ENCODE results near the gene HEPACAM.

HEPACAM gene

GRCh38 chr11:124900464-124900863 lies 35.4 kb downstream of the HEPACAM start:
- TF ChIP-seq EZH2phosphoT487 (IDR thresholded peaks at IDR 0.05; ENCODE audit: borderline replicate concordance, low read length): no peak
- peaks cover 34% of the 10 kb centered on the region for H3K27me3 ChIP-seq (ENCODE audit: control insufficient read depth, low read length)
- H3K9me3 ChIP-seq (ENCODE audit: control insufficient read depth, insufficient read depth, low read length): no peaks in the 10 kb centered on the region
- no peaks in the 10 kb centered on the region for H4K20me1 ChIP-seq (ENCODE audit: control insufficient read depth, insufficient read depth, low read depth, low read length)
- no peaks in the 10 kb centered on the region for H3K79me2 ChIP-seq (ENCODE audit: control insufficient read depth, low read length)
- no peaks in the 10 kb centered on the region for H3K36me3 ChIP-seq (ENCODE audit: control insufficient read depth, low read length)
- H3K4me1 ChIP-seq (ENCODE audit: control insufficient read depth, low read length): no peaks in the 10 kb centered on the region
- H3K27ac ChIP-seq (ENCODE audit: low read depth, low read length): no peak overlapping the region
- H3K9me2 ChIP-seq (replicated peaks; ENCODE audit: control insufficient read depth, low read length): no peaks in the 10 kb centered on the region
- no peak overlapping the region for H3K4me2 ChIP-seq (ENCODE audit: low read length)
- no peak overlapping the region for H3K4me3 ChIP-seq (ENCODE audit: low read length)
- H3F3A ChIP-seq (ENCODE audit: control insufficient read depth, insufficient read depth): no peaks in the 10 kb centered on the region

- H3K9me3 ChIP-seq (ENCODE audit: control insufficient read depth, insufficient read depth, low read length): no peaks in the 10 kb centered on the region
- H4K20me1 ChIP-seq (ENCODE audit: control insufficient read depth, insufficient read depth, low read depth, low read length): no peaks in the 10 kb centered on the region
- H3K79me2 ChIP-seq (ENCODE audit: control insufficient read depth, low read length): no peaks in the 10 kb centered on the region
- peaks cover 34% of the 10 kb centered on the region for H3K27me3 ChIP-seq (ENCODE audit: control insufficient read depth, low read length)
- H3K36me3 ChIP-seq (ENCODE audit: control insufficient read depth, low read length): no peaks in the 10 kb centered on the region
- no peaks in the 10 kb centered on the region for H3F3A ChIP-seq (ENCODE audit: control insufficient read depth, insufficient read depth)
- no peak overlapping the region for H3K4me3 ChIP-seq (ENCODE audit: low read length)
- TF ChIP-seq EZH2phosphoT487 (IDR thresholded peaks at IDR 0.05; ENCODE audit: borderline replicate concordance, low read length): no peak
- no peak for TF ChIP-seq CTCF (IDR thresholded peaks at IDR 0.05; ENCODE audit: low read depth, low read length, poor library complexity, severe bottlenecking)
- no peak overlapping the region for H3K4me2 ChIP-seq (ENCODE audit: low read length)
- H3K4me1 ChIP-seq (ENCODE audit: control insufficient read depth, low read length): no peaks in the 10 kb centered on the region
- no peaks in the 10 kb centered on the region for H3K9me2 ChIP-seq (replicated peaks; ENCODE audit: control insufficient read depth, low read length)
- no peak overlapping the region for H3K27ac ChIP-seq (ENCODE audit: low read depth, low read length)
Measured at GRCh38 chr11:124899383-124900145, 36.3 kb downstream of the HEPACAM start.

- peaks cover 31% of the 10 kb centered on the region for H3K27me3 ChIP-seq (ENCODE audit: control insufficient read depth, low read length)
- H3K27ac ChIP-seq (ENCODE audit: low read depth, low read length): no peak overlapping the region
- H3K4me2 ChIP-seq (ENCODE audit: low read length): no peak overlapping the region
- no peaks in the 10 kb centered on the region for H3K36me3 ChIP-seq (ENCODE audit: control insufficient read depth, low read length)
- H4K20me1 ChIP-seq (ENCODE audit: control insufficient read depth, insufficient read depth, low read depth, low read length): no peaks in the 10 kb centered on the region
- TF ChIP-seq EZH2phosphoT487 (IDR thresholded peaks at IDR 0.05; ENCODE audit: borderline replicate concordance, low read length): no peak
- no peaks in the 10 kb centered on the region for H3F3A ChIP-seq (ENCODE audit: control insufficient read depth, insufficient read depth)
- no peaks in the 10 kb centered on the region for H3K79me2 ChIP-seq (ENCODE audit: control insufficient read depth, low read length)
- H3K4me3 ChIP-seq (ENCODE audit: low read length): no peak overlapping the region
- no peaks in the 10 kb centered on the region for H3K4me1 ChIP-seq (ENCODE audit: control insufficient read depth, low read length)
- no peaks in the 10 kb centered on the region for H3K9me2 ChIP-seq (replicated peaks; ENCODE audit: control insufficient read depth, low read length)
- no peaks in the 10 kb centered on the region for H3K9me3 ChIP-seq (ENCODE audit: control insufficient read depth, insufficient read depth, low read length)
Measured at GRCh38 chr11:124898711-124899110, 37.1 kb downstream of the HEPACAM start.

GRCh38 chr11:124898263-124898680 lies 37.6 kb downstream of the HEPACAM start:
- Histone ChIP-seq H3K9me2 (replicated peaks; ENCODE audit: control insufficient read depth, low read length) (no peaks in the 10 kb centered on the region), H3F3A (ENCODE audit: control insufficient read depth, insufficient read depth) (no peaks in the 10 kb centered on the region), H3K27me3 (ENCODE audit: control insufficient read depth, low read length) (peaks cover 28% of the 10 kb centered on the region), H3K4me3 (ENCODE audit: low read length) (no peak overlapping the region), H3K79me2 (ENCODE audit: control insufficient read depth, low read length) (no peaks in the 10 kb centered on the region), H3K4me2 (ENCODE audit: low read length) (no peak overlapping the region), H4K20me1 (ENCODE audit: control insufficient read depth, insufficient read depth, low read depth, low read length) (no peaks in the 10 kb centered on the region), H3K36me3 (ENCODE audit: control insufficient read depth, low read length) (no peaks in the 10 kb centered on the region), H3K27ac (ENCODE audit: low read depth, low read length) (no peak overlapping the region), H3K9me3 (ENCODE audit: control insufficient read depth, insufficient read depth, low read length) (no peaks in the 10 kb centered on the region), H3K4me1 (ENCODE audit: control insufficient read depth, low read length) (no peaks in the 10 kb centered on the region)
- TF ChIP-seq EZH2phosphoT487 (IDR thresholded peaks at IDR 0.05; ENCODE audit: borderline replicate concordance, low read length) (no peak), CTCF (IDR thresholded peaks at IDR 0.05; ENCODE audit: low read depth, low read length, poor library complexity, severe bottlenecking) (no peak)
